DOHH2 (cell line): ENCODE measurements around the gene PRL.

Experiments
- H3F3A ChIP-seq: fragments of 200-600 bp; sonication (generic), shearing (Covaris generic); 2 replicates; pipeline ENCODE4 v1.6.0; 2016; ENCODE audit warnings: antibody characterized with exemption, mild to moderate bottlenecking; ENCODE audit not compliant: control insufficient read depth, insufficient read depth
- H3K27ac ChIP-seq: fragments of 200-600 bp; sonication (generic); 2 replicates; pipeline ENCODE4 v1.5.1; 2014; ENCODE audit warnings: low read depth, mild to moderate bottlenecking, low read length, moderate library complexity
- H3K27me3 ChIP-seq: fragments of 200-600 bp; sonication (generic); 2 replicates; pipeline ENCODE4 v1.6.1; 2014; ENCODE audit warnings: mild to moderate bottlenecking, low read length, mixed read lengths; ENCODE audit not compliant: control insufficient read depth
- H3K36me3 ChIP-seq: fragments of 200-600 bp; sonication (generic); 2 replicates; pipeline ENCODE4 v1.6.1; 2014; ENCODE audit warnings: mild to moderate bottlenecking, low read length, moderate library complexity, mixed read lengths; ENCODE audit not compliant: control insufficient read depth
- H3K4me1 ChIP-seq: fragments of 200-600 bp; sonication (generic); 2 replicates; pipeline ENCODE4 v1.6.1; 2014; ENCODE audit warnings: mild to moderate bottlenecking, low read length, mixed read lengths; ENCODE audit not compliant: control insufficient read depth
- H3K4me2 ChIP-seq: fragments of 200-600 bp; sonication (generic); 2 replicates; pipeline ENCODE4 v1.6.0; 2014; ENCODE audit warnings: mild to moderate bottlenecking, low read length, moderate library complexity
- H3K4me3 ChIP-seq: fragments of 200-600 bp; sonication (generic); 2 replicates; pipeline ENCODE4 v1.5.1; 2014; ENCODE audit warnings: mild to moderate bottlenecking, low read length, mixed read lengths
- H3K79me2 ChIP-seq: fragments of 200-600 bp; sonication (generic); 2 replicates; pipeline ENCODE4 v1.6.1; 2014; ENCODE audit warnings: mild to moderate bottlenecking, low read length, mixed read lengths; ENCODE audit not compliant: control insufficient read depth
- H3K9me2 ChIP-seq: fragments of 200-600 bp; sonication (generic); replicated peaks from 2 replicates; pipeline ENCODE4 v1.6.1; 2014; ENCODE audit warnings: mild to moderate bottlenecking, low read length, mixed read lengths; ENCODE audit not compliant: control insufficient read depth
- H3K9me3 ChIP-seq: fragments of 200-600 bp; sonication (generic); 2 replicates; pipeline ENCODE4 v1.6.1; 2014; ENCODE audit warnings: antibody characterized with exemption, low read length, mixed read lengths; ENCODE audit not compliant: control insufficient read depth, insufficient read depth
- H4K20me1 ChIP-seq: fragments of 200-600 bp; sonication (generic); 2 replicates; pipeline ENCODE4 v1.6.0; 2014; ENCODE audit warnings: low read depth, mild to moderate bottlenecking, antibody characterized with exemption, low read length, moderate library complexity; ENCODE audit not compliant: control insufficient read depth, insufficient read depth
- CTCF ChIP-seq: fragments of 200-600 bp; sonication (generic); IDR thresholded peaks from one replicate; pipeline ENCODE4 v1.5.1; 2014; ENCODE audit warnings: antibody characterized with exemption, mild to moderate bottlenecking, low read depth, low read length; ENCODE audit not compliant: poor library complexity, severe bottlenecking
- EZH2phosphoT487 ChIP-seq: fragments of 200-600 bp; sonication (generic); IDR thresholded peaks from 2 replicates; pipeline ENCODE4 v1.6.1; 2017; ENCODE audit warnings: borderline replicate concordance, mild to moderate bottlenecking, antibody characterized with exemption, low read length, moderate library complexity, mixed read lengths

The PRL gene

GRCh38 chr6:22302838-22303237 lies 6.0 kb upstream of the PRL start:
- Histone ChIP-seq H4K20me1 (no peaks in the 10 kb centered on the region), H3K79me2 (no peaks in the 10 kb centered on the region), H3K4me2 (no peak overlapping the region), H3K27ac (no peak overlapping the region), H3K36me3 (no peaks in the 10 kb centered on the region), H3K27me3 (no peaks in the 10 kb centered on the region), H3K9me2 (no peaks in the 10 kb centered on the region), H3K4me1 (no peaks in the 10 kb centered on the region), H3K9me3 (no peaks in the 10 kb centered on the region), H3F3A (no peaks in the 10 kb centered on the region), H3K4me3 (no peak overlapping the region)
- TF ChIP-seq CTCF = no peak
- TF ChIP-seq EZH2phosphoT487 = no peak

- no peak overlapping the region for H3K4me2 ChIP-seq
- no peaks in the 10 kb centered on the region for H3K9me2 ChIP-seq
- no peak for TF ChIP-seq EZH2phosphoT487
- no peak for TF ChIP-seq CTCF
- no peaks in the 10 kb centered on the region for H4K20me1 ChIP-seq
- no peaks in the 10 kb centered on the region for H3K9me3 ChIP-seq
- no peak overlapping the region for H3K27ac ChIP-seq
- no peaks in the 10 kb centered on the region for H3K27me3 ChIP-seq
- H3K4me1 ChIP-seq = no peaks in the 10 kb centered on the region
- no peak overlapping the region for H3K4me3 ChIP-seq
- no peaks in the 10 kb centered on the region for H3F3A ChIP-seq
- H3K36me3 ChIP-seq = no peaks in the 10 kb centered on the region
- no peaks in the 10 kb centered on the region for H3K79me2 ChIP-seq
These were observed 3.6 kb upstream of the PRL start for GRCh38 chr6:22300273-22300998.

- Histone ChIP-seq H3K4me3 (no peak overlapping the region), H3K9me3 (no peaks in the 10 kb centered on the region), H3K4me1 (no peaks in the 10 kb centered on the region), H3K9me2 (no peaks in the 10 kb centered on the region), H3K27me3 (no peaks in the 10 kb centered on the region), H3F3A (no peaks in the 10 kb centered on the region), H4K20me1 (no peaks in the 10 kb centered on the region), H3K79me2 (no peaks in the 10 kb centered on the region), H3K36me3 (no peaks in the 10 kb centered on the region), H3K4me2 (no peak overlapping the region), H3K27ac (no peak overlapping the region)
- no peak for TF ChIP-seq EZH2phosphoT487
- no peak for TF ChIP-seq CTCF
These were observed 1.6 kb upstream of the PRL start for GRCh38 chr6:22298475-22298890.
